Mammary epithelial cell (primary cell): ENCODE results near the gene TMEM94.

Experiments used
- EZH2 ChIP-seq: IDR thresholded peaks from 2 replicates; pipeline ENCODE4 v1.6.1; 2012; ENCODE audit warnings: low read length, inconsistent platforms, borderline replicate concordance
- TF ChIP-seq, protein P1 (sequence below), 2 donors: IDR thresholded peaks in 1 of 2; conservative IDR thresholded peaks in 1 of 2; 2 replicates each; pipeline ENCODE4 v1.5.1; 2011 to 2012; ENCODE audit warnings: inconsistent platforms in 2 of 2, low read length in 2 of 2, mild to moderate bottlenecking in 2 of 2, control low read depth in 1 of 2, low read depth in 1 of 2; ENCODE audit not compliant: insufficient read depth in 1 of 2; ENCODE audit errors: extremely low read depth in 1 of 2

DNA sequence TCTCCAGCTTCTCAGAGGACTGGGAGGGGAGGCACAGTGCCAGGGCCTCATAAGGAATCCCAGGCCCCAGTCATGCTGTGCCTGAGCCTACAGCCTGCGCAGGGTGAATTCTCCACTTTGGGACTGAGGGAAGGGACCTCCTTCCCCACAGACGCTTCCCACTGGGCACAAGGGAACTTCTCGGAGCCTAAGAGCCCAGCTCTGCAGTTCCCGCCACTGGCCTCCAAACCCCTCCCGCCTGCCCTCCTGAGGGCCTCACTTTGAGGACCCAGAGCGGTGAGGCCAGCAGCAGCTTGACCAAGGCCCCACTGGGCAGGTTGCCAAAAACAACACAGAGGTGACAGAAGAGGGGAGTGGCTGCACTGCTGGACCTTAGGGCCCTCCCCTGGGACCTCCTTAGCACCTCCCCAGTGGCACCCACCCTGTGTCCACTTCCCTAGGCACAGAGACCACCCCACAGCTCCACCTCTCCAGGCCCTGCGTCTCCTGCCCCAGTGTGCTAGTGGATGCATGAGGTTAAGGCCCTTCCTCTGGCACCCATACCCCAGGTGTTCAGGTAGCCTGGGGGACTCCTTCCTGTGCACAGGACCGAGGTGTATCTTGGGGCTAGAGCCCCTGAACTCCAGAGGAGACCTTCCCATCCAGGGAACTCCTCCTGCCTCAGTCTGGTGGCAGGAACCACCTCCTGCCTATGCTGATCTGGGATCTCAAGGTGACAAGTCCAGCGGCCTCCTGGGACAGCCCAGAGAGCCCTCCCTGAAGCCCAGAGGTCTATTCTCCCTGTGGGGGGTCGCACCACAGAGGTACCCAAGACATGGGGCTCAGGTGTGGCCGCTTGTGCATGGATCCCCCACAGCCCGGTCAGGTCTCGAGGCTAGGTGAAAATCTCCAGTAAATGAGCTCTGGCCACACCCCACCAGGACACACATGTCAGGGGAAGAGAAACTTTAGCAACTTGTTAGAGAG is 55.5 kb downstream of the TMEM94 start:
- TF ChIP-seq, protein P1, sequence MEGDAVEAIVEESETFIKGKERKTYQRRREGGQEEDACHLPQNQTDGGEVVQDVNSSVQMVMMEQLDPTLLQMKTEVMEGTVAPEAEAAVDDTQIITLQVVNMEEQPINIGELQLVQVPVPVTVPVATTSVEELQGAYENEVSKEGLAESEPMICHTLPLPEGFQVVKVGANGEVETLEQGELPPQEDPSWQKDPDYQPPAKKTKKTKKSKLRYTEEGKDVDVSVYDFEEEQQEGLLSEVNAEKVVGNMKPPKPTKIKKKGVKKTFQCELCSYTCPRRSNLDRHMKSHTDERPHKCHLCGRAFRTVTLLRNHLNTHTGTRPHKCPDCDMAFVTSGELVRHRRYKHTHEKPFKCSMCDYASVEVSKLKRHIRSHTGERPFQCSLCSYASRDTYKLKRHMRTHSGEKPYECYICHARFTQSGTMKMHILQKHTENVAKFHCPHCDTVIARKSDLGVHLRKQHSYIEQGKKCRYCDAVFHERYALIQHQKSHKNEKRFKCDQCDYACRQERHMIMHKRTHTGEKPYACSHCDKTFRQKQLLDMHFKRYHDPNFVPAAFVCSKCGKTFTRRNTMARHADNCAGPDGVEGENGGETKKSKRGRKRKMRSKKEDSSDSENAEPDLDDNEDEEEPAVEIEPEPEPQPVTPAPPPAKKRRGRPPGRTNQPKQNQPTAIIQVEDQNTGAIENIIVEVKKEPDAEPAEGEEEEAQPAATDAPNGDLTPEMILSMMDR (conservative IDR thresholded peaks at IDR 0.05 in 1 of 2, IDR thresholded peaks at IDR 0.05 in 1 of 2; ENCODE audit: extremely low read depth in 1 of 2, insufficient read depth in 1 of 2, low read depth in 1 of 2, low read length in 2 of 2) = no peak
- TF ChIP-seq EZH2 = no peak
